ENCODE data around the gene EYS.
"Not testable (repeated sequence)": the region's sequence is repeated elsewhere in the genome, so short reads cannot be mapped to it uniquely, and the experiment has no call there.

Gene EYS

DNA sequence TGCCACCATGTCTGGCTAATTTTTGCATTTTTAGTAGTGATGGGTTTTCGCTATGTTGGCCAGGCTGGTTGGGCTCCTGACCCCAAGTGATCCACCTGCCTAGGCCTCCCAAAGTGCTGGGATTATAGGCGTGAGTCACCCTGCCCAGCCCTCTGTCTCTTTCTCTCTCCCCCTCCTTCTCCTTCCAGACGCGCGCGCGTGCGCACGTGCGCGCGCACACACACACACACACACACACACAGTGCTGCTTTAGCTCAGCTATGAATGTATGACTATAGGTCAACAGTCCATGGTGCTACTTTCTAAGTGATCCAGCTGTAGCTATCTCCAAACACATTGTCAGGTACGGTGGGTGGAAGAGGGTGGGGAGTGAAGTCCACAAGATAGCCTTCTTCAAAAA, 1621.9 kb downstream of the EYS start:
- no peak for DNase-seq (ENCODE audit: extremely low read depth in 1 of 2, low read depth in 1 of 2)

DNA sequence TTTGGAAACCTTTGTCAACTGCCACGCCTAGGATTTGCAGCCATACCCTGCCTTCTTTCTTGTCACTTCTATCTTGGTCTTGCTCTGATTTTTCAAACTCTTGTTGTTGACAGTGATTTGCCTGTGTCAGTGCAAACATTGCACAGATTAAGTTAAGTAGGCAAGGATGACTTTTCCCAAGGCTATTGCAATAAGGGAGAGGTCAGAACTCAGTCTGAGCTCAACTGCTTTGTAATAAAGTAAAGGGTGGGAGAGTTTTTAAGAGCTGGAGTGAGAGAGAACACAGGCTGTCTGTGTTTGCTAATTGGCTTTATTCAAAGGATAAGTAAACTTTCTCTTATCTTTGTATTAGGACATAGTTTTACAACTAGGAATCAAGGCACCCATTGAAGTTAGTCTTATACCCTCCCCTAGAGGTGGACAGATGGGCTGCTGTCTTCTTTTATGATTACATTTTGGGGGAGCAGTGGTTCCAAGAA, 1622.8 kb downstream of the EYS start:
- no peak for DNase-seq (ENCODE audit: extremely low read depth in 1 of 2, low read depth in 1 of 2)

DNA sequence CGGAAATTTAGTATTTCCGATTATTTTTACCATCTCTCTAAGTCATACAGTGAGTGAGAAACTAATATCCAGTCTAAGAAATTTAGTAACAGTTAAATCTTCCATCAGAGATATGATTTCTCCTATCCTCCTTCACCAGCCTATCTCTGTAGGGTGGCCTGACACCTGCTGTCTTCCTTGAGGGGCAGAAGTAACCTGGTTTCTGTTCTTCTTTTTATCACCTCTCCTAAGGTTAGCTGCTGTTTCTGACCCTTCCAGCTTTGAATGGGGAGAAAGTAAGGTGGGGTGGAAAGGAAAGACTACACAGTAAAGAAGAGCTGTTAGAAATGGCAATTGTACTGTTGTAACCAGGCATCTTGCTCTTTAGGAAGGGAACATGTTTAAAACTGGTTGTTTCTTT, 1623.8 kb downstream of the EYS start:
- DNase-seq (ENCODE audit: extremely low read depth in 1 of 2, low read depth in 1 of 2) = no peak

DNA sequence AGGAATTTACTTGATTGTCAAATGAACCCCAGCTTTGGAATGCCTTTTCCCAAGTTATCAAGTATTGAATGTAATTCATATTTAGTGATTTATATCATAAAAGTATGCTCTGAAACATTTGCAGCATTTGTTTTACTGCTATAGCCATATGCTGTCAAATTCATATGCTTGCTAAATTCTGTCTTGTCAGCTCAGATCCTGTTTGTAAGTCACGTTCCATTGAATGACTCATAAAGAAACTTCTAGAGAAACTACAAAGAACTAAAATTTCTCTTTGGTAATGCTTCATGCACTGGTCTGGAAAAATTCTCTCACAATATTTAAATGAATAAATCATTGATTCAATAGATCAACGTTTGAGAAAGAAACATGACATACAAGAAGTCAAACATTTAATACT, 1625.6 kb downstream of the EYS start:
- DNase-seq (ENCODE audit: extremely low read depth in 1 of 2, low read depth in 1 of 2) = no peak

DNA sequence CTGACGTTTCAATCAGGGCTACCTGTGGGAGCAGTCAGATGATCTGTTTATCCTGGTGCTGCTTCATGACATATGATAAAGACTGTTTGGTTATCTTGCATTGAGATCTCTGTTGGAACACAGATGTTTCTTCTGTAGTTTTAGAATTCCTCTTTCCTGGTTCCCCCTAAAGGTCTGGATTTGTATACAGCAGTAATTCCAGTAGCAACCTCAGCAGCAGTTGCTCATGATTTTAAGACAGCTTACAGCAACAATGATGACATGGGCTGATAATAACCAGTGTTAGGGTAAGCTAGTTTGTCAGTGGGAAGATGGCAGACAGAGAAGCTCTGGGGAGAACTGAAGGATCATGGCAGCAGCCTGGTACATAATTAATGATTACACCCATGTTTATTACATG, 1632.0 kb downstream of the EYS start:
- no peak for DNase-seq (ENCODE audit: extremely low read depth in 1 of 2, low read depth in 1 of 2)

DNA sequence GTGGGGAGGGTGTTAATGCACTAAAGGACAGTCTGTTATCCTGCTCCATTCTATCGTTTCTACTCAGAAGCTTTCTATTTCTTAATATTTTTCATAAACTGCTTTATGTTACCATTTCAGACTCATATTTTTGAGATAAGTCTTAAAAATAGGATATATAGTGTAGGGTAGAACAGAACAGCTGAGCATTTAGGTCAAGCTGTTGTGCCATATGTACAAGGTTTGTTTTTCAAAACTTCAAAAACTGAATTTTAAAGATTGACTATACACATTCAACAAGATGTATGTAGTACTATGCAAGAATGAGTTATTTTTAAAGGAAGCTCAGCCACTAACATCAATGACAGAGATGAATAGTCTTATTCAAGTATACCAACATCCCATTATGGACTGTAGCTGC, 1634.3 kb downstream of the EYS start:
- no peak for DNase-seq (ENCODE audit: extremely low read depth in 1 of 2, low read depth in 1 of 2)

DNA sequence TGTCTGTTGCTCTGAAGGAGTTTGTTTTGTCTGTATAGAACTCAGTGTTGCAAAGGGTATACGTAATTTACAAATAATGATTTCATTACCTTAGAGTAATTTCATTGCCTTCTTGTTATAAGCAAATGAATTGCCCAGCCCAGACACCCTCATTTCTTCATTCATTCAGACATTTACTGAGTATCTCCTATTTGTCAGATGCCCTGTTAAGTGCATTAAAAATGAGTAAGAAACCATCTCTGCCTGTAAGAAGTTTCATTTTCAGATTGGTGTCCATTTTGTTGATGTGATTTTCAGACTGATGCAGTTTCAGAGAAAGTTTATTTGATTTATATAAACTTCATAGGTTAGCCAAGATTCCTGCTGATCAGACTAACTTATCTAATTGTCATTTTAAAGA, 1642.1 kb downstream of the EYS start:
- no peak for DNase-seq (ENCODE audit: extremely low read depth in 1 of 2, low read depth in 1 of 2)

DNA sequence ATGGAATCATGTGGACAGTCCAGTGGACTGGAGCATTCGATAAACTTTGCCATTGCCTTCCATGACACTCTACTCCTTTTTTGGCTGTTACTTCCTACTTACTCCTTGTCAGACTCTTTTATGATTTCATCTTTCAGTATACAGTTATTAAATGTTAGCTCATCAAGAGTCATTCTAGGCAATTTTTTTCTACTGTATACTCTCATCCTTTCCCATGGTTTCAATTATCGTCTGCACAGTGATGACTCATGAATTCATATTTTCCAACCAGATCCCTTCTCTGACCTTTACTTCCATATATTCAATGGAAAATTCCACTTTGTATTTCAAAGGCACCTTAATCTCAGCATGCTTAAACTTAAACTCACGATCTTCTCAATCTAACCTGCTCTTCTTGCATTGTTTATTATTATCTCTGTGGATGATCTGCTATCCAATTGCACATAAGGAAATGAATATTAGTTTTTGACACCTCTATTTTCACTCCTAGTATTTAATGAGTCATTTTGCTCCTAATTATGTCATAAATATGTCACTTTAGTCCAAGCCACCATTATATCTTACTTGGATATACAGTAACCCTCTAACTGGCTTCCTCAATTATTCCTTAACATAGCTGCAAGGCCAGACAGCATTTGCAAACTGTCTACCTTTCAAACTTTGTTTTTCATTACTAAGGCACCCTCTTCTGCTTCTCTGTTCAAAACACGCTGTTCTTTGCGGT, 1643.9 kb downstream of the EYS start:
- DNase-seq (ENCODE audit: extremely low read depth in 1 of 2, low read depth in 1 of 2) = no peak

DNA sequence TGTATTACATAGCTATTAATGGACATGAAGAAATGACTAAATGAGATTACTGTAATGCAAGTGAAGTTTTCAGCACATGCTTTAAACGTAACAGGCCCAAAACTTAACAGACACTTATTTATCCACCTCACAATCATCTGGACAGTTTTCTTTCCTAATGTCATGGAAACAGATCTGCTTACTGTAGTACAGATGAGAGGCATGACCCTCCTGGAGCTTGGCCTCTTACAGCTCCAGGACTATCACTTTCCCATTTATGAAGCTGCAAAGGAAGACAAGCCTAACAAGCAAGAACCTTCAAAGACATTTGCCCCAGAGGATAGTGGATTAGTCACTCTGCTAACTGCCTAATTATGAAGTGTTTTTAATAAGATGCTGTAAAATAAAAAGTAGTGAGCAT, 1652.2 kb downstream of the EYS start:
- no peak for DNase-seq (ENCODE audit: extremely low read depth in 1 of 2, low read depth in 1 of 2)

DNA sequence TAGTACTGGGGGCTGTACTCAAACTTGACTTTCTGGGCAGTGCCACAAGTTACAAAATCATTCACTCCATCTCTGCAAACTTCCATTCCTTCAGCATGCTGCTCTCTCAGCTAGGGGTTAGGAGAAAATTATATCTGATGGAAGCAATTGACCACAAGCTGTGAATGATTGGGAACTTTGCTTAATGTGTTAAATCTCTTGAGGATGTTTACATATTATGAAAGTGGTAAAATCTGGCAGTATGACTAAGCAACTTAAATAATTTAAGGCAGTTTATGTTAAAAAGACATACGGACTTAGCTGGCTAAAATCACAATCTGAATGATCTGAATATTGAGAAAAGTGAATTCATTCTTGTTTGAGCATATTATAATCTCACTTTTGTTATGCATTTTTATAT, 1656.4 kb downstream of the EYS start:
- DNase-seq (ENCODE audit: extremely low read depth in 1 of 2, low read depth in 1 of 2) = no peak

DNA sequence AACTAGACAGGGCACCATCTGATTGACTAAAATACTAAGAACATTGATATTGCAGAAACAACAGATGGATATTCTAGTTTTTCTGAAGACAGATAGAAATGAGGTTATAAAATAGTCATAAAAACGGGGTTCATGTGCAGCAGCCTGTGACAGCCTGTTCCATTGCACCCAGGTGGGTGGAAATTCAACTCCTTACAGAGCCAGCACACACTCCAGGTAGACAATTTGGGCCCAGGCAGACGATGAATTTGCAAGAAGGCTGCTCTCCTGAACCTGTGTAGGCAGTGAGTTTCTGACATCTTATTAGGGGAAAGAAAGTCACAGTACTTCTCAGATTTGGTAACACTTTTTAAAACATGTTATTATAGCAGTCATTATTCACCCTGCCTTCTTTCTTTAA, 1657.3 kb downstream of the EYS start:
- no peak for DNase-seq (ENCODE audit: extremely low read depth in 1 of 2, low read depth in 1 of 2)

DNA sequence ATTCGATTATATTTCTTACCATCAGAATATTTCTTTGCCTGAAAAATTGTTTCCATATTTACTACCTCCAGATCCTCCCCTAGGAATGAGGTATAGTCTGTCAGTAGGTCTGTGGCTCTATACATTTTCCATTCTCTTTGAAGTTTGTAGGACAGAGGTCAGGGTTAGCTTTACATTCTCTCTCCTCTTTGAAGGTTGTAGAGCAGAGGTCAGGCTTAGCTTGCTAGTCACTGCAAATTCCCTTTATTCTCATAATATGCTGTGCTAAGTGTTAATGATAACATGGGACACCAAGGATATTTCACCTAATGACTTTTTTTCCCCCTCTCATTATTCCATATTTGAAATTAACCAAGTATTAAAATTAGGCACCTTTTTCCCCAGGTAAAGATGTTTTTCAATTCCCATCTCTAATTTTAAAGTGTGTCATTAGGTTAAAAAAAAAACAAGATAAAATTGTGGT, 1660.2 kb downstream of the EYS start:
- no peak for DNase-seq (ENCODE audit: extremely low read depth in 1 of 2, low read depth in 1 of 2)

DNA sequence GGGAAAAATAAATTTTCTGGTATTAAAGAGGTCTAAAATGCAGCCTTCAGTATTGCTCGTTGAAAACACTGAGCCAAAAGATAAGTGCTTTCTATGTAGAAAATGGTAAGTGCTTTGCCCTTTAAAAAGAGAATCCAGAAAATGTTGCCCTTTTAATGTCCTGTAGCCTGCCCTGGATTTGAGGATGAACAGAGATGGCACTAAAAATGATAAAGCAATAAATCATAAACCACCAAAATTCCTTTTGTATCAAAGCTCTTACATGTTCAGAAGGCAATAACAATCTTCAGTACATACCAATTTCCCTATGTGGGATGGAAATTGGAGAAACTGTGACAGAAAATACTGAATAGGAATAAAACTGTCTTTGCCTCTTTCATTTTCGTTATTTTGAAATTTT, 1665.7 kb downstream of the EYS start:
- no peak for DNase-seq (ENCODE audit: extremely low read depth in 1 of 2, low read depth in 1 of 2)

DNA sequence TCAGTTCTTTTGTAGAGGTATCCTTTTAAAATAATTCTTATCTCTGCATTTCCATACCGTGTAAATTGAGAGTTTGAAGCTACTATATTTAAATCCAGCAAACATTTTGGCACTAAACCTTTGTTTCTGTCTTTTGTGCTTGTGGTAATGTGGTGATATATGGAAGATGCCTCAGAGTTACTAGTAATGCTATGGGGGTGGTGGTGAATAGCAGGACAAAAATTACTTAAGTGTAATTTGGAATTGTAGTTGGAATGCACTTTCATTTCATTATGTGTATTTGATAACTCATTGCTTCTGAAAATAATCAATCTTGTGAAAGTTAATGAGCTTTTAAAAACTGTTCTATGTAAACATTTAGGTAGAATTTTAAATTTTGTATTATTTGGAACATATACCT, 1666.9 kb downstream of the EYS start:
- DNase-seq (ENCODE audit: extremely low read depth in 1 of 2, low read depth in 1 of 2) = no peak

DNA sequence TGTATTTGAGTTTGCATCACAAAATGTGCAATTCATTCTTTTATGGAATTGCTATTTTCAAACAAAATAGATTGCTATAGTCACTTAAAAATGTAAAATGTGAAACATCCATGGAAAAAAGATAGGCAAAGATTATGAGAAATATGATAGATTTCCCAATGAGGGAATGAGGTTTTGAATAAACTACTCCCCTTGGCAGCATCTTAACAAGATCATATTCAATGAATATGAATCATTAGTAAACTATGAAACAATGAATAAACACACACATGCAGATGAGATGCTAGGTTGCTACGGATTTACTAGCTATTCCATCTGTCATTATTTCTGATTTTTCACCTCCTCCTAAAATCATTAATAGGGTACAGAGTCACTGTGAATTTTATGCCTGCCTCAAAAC, 1669.6 kb downstream of the EYS start:
- DNase-seq (ENCODE audit: extremely low read depth in 1 of 2, low read depth in 1 of 2) = no peak

DNA sequence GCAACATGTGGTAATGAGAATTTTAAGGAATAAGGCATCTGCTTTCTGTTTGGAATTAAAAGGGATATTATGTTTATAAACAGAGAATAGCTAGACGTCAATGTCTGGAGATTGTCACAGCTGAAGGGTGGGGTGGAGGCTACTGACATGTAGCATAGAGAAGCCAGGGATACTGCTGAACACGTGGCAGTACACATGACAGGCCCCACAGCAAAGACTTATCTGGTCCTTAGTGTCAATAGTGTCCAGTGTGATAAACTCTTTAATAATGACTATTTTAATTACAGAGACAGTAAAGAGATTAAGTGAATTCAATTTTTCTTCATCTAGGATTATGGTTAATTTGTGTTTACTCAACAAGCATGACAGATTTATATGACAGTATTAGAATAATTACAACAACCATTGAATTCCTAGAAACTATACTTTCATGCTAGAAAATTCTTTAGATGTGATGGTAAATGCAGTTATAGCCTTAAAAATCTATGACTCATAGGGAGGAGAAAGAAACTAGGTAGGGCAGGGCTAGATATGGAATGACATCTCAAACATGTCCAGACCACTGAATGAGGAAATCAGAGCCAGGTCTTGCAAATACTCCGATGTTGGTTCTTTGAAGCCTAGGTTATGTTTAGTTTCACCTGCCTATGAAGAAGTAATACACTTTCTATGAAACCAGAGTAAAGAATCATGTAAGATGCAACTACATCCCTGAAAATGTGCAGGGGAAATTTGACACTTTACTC, 1671.9 kb downstream of the EYS start:
- no peak for DNase-seq (ENCODE audit: extremely low read depth in 1 of 2, low read depth in 1 of 2)

DNA sequence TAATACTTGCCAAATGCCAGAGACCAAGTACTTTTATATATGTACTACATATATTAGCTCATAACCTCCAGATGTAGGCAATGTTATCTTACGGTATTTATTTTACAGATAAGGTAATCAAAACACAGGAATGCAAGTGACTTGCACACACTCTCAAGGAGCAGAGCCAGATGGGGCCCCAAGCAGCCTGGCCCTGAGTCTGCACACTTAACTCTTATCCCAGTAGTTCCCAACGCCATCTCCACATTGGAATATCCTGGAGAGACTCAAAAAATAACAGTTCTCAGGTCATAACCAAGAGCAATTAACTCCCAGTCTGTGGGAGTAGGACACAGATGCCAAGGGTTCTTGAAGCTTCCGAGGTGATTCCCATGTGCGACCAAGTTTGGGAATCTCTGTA, 1672.7 kb downstream of the EYS start:
- DNase-seq (ENCODE audit: extremely low read depth in 1 of 2, low read depth in 1 of 2) = no peak

DNA sequence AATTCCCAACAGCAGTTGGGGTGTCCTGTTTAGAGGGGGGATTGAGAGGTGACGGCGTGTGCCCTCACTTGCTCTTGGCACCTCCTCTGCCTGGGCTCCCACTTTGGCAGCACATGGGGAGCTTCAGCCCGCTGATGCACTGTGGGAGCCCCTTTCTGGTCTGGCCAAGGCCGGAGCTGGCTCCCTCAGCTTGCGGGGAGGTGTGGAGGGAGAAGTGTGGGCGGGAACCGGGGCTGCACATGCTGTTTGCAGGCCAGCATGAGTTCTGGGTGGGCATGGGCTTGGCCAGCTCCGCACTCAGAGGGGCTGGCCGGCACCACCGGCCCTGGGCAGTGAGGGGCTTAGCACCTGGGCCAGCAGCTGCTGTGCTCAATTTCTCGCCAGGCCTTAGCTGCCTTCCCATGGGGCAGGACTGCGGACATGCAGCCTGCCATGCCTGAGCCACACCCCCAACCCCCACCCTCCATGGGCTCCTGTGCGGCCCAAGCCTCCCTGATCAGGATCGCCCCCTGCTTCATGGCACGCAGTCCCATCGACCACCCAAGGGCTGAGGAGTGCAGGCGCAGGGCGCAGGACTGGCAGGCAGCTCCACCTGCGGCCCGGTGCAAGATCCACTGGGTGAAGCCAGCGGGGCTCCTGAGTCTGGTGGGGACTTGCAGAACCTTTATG, 1675.9 kb downstream of the EYS start:
- DNase-seq (ENCODE audit: extremely low read depth in 1 of 2, low read depth in 1 of 2) = not testable (repeated sequence)

DNA sequence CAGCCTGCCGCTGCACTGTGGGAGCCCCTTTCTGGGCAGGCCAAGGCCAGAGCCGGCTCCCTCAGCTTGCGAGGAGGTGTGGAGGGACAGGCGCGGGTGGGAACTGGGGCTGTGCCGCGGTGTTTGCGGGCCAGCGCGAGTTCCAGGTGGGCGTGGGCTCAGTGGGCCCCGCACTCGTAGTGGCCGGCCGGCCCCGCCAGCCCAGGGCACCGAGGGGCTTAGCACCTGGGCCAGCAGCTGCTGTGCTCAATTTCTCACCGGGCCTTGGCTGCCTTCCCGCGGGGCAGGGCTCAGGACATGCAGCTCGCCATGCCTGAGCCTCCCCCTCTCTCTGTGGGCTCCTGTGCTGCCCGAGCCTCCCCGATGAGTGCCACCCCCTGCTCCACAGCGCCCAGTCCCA, 1683.3 kb downstream of the EYS start:
- DNase-seq (ENCODE audit: extremely low read depth in 1 of 2, low read depth in 1 of 2) = no peak

DNA sequence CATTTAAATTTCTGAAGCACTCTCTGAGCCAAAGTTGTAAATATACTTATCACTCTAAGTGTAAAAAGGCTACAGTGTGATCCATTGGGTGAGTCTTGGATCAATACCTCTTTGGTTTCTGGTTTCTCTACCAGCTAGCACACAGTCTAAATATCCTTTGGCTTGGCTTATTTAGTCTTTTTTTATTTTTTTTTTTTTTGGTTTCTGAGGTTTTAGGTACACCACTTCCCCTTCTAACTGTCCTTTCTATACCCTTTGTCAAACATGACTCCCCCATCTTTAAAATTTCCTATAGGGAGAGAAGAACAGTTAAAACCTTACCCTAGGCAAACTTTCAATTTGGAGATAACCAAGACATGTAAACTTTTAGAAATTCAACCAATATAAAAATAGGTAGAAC, 1692.4 kb downstream of the EYS start:
- no peak for DNase-seq (ENCODE audit: extremely low read depth in 1 of 2, low read depth in 1 of 2)

DNA sequence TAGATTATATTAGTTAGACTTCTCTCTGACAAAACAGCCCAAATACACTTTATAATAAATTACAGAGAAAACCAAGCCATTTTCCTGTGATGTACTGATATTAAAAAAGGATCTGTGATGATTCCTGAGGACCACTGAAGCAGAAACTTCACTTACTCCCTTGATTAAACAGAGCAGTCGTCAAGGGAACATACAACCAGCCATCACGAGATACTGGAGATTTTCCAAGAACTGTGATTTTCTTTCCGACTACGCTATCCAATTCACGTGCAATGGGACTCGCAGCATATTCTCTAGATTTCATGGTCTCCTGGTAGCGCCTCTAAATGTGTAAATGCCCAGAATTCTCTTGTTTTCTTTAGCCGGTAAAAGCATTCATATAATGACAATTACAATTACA, 1694.0 kb downstream of the EYS start:
- DNase-seq (ENCODE audit: extremely low read depth in 1 of 2, low read depth in 1 of 2) = no peak

Measured in activated CD8-positive, alpha-beta memory T cell treated with anti-CD3 and anti-CD28 coated beads for 1 hour (primary cell).